ENCODE data around the gene C4A.
"Not testable (repeated sequence)": the region's sequence is repeated elsewhere in the genome, so short reads cannot be mapped to it uniquely, and the experiment has no call there.

DNA sequence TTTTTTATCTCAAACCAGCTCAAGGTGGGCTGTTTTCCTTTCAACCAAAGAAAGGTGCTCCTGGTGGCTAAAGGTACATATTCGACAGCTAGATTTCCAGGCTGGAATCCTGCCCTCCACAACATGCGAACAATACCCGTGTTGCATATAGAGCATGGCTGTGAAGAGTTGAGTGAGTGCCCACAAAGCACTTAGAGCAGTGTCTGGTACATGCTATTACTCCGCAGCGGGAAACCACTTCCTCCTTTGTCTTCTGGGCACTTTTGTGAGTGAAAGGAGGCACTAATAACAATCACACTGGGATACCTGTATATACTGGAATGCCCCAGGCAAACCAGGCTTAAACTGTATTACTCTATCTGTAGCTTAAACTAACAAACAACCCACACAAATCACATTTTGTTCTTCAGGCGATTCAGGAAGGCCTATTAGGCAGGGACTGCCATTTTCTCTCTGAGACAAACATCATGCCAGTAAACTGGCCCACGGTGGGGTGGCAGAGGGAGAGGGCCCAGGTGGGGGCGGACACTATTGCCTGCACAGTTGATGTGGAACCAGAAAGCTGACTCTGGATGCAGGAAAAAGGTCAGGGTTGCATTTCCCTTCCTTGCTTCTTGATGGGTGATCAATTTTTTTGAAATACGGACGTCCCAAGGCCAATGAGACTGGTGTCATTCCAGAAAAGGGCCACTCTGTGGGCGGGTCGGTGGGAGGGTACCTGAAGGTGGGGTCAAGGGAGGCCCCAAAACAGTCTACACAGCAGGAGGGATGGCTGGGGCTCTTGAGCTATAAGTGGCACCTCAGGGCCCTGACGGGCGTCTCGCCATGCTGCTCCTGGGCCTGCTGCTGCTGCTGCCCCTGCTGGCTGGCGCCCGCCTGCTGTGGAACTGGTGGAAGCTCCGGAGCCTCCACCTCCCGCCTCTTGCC lies 56.0 kb downstream of the C4A start, which contains the start of gene CYP21A2:
- TF ChIP-seq, protein P1, sequence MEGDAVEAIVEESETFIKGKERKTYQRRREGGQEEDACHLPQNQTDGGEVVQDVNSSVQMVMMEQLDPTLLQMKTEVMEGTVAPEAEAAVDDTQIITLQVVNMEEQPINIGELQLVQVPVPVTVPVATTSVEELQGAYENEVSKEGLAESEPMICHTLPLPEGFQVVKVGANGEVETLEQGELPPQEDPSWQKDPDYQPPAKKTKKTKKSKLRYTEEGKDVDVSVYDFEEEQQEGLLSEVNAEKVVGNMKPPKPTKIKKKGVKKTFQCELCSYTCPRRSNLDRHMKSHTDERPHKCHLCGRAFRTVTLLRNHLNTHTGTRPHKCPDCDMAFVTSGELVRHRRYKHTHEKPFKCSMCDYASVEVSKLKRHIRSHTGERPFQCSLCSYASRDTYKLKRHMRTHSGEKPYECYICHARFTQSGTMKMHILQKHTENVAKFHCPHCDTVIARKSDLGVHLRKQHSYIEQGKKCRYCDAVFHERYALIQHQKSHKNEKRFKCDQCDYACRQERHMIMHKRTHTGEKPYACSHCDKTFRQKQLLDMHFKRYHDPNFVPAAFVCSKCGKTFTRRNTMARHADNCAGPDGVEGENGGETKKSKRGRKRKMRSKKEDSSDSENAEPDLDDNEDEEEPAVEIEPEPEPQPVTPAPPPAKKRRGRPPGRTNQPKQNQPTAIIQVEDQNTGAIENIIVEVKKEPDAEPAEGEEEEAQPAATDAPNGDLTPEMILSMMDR (conservative IDR thresholded peaks at IDR 0.05): not testable (repeated sequence)
- not testable (repeated sequence) for TF ChIP-seq EZH2 (IDR thresholded peaks at IDR 0.05; ENCODE audit: low read depth)
